GM12892 (cell line): ENCODE results near the gene INHBC.
A peak's percentile ranks its signal among the peaks of the same experiment; 100 is the strongest.
"Not testable (repeated sequence)": the region's sequence is repeated elsewhere in the genome, so short reads cannot be mapped to it uniquely, and the experiment has no call there.

Source experiments
- DNase-seq: peaks from one replicate; pipeline ENCODE4 v3.0.0; 2011; ENCODE audit not compliant: insufficient read length
- FAIRE-seq: peaks from 2 replicates; lab custom pipeline; 2011; peaks lifted over from hg19 to GRCh38; lab: Jason Lieb, UNC
- POLR2A ChIP-seq: IDR thresholded peaks from 2 replicates; pipeline ENCODE4 v1.6.1; 2011; ENCODE audit warnings: low read depth, low read length, control low read depth
- POLR2AphosphoS5 ChIP-seq: IDR thresholded peaks from 2 replicates; pipeline ENCODE4 v1.6.1; 2011; ENCODE audit warnings: low read depth, low read length, control low read depth
- TAF1 ChIP-seq: IDR thresholded peaks from 2 replicates; pipeline ENCODE4 v1.6.1; 2011; ENCODE audit warnings: low read depth, mild to moderate bottlenecking, control low read depth, low read length, borderline replicate concordance

Gene INHBC

DNA sequence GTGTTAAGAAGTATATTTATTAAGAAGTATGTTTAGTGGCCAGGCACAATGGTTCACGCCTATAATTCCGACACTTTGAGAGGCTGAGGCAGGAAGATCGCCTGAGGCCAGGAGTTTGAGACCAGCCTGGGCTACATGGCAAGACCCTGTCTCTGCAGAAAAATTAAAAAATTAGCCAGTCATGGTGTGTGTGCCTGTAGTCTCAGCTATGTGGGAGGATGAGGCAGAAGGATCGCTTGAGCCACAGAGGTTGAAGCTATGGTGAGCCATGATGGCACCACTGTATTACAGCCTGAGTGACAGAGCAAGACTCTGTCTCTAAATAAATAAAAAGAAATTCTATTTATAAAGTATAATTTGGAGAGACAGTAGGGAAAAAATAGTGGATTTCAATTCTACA is 24.1 kb upstream of the INHBC start:
- TF ChIP-seq TAF1: no peak
- TF ChIP-seq POLR2AphosphoS5: no peak
- no peak for TF ChIP-seq POLR2A
- FAIRE-seq (no peak), DNase-seq (no peak)

DNA sequence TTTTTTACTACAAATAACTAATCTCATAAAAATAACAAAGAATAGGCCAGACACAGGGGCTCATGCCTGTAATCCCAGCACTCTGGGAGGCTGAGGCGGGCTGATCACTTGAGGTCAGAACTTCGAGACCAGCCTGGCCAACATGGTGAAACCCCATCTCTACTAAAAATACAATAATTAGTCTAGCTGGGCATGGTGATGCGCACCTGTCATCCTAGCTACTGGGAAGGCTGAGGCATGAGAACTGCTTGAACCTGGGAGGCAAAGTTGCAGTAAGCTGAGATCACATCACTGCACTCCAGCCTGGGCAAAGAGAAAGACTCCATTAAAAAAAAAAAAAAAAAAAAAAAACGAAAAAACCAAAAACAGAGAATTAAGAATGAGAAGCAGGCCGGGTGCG is 20.4 kb upstream of the INHBC start:
- FAIRE-seq, DNase-seq: not testable (repeated sequence)

DNA sequence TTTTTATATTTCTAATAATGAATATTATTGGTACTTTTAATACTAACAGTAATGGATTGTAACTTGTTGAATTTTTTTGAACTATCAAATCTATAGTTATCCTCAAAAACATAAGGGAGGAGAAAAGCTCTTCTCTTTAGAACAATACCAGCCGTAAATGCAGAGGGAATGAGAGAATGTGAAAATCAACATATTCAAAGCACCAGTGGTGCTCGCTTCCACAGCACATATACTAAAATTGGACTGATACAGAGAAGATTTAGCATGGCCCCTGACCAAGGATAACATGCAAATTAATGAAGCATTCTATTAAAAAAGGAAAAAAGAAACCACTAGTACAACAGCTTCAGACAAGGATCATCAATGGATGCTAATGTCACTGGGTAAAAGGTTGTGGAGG is 19.5 kb upstream of the INHBC start:
- TF ChIP-seq TAF1 (no peak), POLR2AphosphoS5 (no peak), POLR2A (no peak)
- FAIRE-seq (no peak), DNase-seq (no peak)

DNA sequence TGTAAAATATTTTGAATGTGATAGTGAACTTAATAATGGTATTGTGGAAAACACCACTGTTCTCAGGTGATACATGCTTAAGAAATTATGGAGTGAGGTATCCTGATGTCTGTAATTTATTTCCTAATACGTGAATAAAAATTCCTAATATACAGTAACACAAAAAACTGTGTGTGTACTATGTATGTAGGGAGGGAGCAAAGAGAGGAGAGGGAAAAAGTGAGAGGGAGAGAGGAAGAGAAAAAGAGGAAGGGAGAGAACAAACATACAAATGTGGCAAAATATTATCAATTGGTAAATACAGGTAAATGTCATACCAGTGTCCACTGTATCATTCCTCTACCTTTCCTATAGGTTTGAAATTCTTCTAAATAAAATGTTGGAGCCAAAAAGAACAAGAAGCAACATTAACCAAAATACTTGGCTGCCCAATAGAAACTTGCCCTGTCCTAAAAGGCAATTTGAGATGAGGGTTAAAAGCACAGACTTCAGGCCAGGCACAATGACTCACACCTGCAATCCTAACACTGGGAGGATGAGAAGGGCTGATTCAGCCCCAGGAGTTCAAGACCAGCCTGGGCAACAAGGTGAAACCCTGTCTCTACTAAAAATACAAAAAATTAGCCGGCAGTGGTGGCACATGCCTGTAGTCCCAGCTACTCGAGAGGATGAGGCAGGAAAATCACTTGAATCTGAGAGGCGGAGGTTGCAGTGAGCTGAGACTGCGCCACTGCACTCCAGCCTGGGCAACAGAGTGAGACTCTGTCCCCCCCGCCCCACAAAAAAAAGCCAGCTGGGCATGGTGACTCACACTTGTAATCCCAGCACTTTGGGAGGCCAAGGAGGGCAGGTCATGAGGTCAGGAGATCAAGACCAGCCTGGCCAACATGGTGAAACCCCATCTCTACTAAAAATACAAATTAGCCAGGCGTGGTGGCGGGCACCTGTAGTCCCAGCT is 18.3 kb upstream of the INHBC start:
- DNase-seq (no peak), FAIRE-seq (no peak)
- no peak for TF ChIP-seq TAF1
- no peak for TF ChIP-seq POLR2AphosphoS5
- no peak for TF ChIP-seq POLR2A

DNA sequence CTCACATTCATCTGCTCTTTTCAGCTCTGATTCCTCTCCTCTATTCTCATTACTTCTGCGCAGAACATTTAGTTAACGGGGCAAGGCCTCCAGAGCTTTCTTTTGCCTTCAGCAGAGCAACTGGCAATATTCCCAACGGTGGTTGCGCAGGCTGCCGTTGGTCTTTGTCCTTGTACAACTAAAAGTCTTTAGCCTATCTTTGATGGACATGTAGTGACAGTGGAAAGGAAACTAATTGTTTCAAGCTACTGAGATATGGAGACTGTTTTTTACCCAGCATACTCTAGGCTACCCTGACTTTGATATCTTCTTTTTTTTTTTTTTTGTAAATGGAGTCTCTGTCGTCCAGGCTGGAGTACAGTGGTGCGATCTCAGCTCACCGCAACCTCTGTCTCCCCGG is 16.3 kb upstream of the INHBC start:
- no peak for FAIRE-seq
- TF ChIP-seq POLR2A (no peak), TAF1 (no peak), POLR2AphosphoS5 (no peak)

DNA sequence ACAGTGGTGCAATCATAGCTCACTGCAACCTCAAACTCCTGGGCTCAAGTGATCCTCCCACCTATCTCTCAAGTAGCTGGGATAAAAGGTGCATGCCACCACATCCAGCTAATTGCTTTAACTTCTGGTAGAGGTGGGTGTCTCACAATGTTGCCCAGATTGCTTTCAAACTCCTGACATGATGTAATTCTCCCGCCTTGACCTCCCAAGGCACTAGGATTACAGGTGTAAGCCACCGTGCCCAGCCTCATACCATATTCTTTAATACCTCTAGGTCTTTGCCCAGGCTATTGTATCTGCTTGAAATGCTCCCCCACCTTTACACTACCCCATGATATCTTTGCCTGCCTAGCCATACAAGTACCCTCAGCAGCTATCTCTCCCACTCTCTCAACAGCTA is 15.1 kb upstream of the INHBC start:
- TF ChIP-seq POLR2A: no peak
- no peak for TF ChIP-seq POLR2AphosphoS5
- no peak for TF ChIP-seq TAF1
- no peak for DNase-seq
- FAIRE-seq: no peak

More for the DNA sequence above, 16.3 kb upstream of the INHBC start:
- DNase-seq: no peak

DNA sequence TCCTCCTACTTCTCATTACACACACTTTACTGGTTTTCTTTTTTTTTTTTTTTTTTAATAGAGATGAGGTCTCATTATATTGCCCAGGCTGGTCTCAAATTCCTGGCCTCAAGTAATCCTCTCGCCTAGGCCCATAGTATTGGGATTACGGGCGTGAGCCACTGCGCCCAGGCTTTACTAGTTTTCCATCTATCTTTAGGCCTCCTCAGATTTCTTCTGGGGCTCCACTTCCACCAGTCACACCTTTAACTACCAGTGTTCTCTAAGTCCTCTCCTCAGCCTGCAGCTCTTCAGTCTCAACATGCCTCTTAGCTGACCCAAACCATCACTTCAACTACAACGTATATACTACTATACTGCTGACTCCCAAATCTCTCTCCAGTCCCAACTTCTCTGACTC is 14.1 kb upstream of the INHBC start:
- FAIRE-seq (no peak), DNase-seq (no peak)
- TF ChIP-seq POLR2A: no peak

DNA sequence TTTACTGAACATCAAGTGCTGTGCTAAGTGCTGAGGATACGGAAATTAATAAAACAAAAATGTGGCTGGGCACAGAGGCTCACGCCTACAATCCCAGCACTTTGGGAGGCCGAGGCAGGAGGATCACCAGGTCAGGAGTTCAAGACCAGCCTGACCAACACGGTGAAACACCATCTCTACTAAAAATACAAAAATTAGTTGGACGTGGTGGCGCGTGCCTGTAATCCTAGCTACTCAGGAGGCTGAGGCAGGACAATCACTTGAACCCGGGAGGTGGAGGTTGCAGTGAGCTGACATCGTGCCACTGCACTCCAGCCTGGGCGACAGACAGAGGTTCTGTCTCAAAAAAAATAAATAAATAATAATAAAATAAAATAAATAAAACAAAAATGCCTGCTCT is 7.6 kb upstream of the INHBC start:
- not testable (repeated sequence) for DNase-seq, FAIRE-seq

DNA sequence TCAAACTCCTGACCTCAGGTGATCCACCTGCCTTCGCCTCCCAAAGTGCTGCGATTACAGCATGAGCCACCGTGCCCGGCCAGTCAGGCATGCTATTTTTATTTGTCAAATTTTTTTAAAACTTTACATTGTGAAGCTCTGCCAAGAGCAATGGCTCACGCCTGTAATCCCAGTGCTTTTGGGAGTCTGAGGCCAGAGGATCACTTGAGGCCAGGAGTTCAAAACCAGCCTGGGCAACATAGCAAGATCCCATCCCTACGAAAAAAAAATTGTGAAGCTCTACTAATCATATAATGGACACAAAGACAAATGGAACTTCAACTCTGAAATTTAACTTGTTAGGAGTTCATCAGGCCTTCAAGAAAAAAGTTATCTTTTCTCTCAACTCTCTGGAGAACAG is 5.6 kb upstream of the INHBC start:
- TF ChIP-seq POLR2AphosphoS5: no peak
- DNase-seq: no peak
- no peak for FAIRE-seq

DNA sequence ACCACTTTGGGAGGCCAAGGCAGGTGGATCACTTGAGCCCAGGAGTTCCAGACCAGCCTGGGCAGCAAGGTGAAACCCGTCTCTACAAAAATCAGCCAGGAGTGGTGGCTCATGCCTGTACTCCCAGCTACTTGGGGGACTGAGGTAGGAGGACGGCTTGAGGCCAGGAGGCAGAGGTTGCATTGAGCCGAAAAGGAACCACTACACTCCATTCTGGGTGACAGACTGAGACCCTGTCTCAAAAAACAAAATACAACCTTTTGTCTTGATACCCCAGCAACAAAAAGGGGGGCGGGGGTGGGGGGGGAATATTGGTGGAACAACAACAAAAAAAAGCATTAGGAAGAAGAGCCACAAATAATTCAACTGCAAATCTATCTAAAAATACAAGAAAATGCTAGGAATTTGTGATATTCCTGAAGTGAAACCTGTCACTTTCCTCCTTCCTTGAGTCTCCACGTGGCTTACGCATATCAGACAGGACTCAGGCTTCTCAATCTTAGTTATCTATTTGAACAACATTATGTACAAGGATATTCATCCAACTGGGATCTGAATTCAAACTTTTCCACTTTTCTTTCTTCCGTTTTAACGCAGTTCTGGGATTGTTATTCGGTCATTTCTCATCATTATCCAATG is 5.0 kb upstream of the INHBC start:
- no peak for TF ChIP-seq POLR2AphosphoS5
- no peak for TF ChIP-seq TAF1
- TF ChIP-seq POLR2A: no peak
- FAIRE-seq: no peak
- DNase-seq: no peak

DNA sequence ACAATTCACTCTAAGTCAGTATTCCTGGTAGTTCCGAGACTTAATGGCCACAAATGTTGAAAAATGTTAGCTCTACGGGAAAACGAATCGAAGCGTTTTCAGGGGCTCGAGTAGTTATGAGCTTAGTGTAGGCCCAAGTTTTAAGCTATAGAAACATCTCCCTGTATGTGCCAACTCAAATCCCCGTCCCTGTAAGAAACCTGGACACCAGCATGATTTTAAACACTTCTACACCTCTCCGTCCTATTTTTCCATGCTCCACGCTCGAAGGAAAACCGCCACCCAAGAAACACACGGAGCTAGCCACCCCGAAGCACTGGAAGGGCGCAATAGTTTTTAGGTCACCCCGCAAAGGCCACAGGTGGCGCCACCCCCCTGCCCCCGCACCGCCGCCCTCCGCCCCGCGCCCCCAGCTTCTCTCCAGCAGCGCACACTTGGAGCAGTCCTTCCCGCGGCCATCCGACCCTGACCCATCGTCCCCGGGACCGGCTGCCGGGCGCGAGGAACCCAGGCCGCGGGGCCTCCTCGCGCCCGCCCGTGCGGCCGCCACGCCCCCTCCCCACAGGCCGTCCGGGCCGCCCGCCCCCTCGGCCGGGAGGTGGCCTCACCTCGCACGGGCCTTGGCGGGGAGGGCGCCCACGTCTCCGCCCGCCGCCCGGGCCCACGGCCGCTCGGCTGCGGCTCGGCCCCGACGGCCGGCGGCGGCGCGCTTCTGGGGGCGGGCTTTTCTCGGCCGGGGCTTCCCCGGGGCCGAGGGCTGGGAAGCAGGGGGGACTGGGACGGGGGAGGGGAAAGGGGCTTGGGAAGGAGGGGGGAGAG is 4.3 kb upstream of the INHBC start:
- TF ChIP-seq TAF1: no peak
- no peak; the same call in 1 of the 2 replicates for TF ChIP-seq POLR2A
- TF ChIP-seq POLR2AphosphoS5: no peak; the same call in 1 of the 2 replicates
- DNase-seq: no peak
- FAIRE-seq: peak; percentile 57
